CMK (cell line): ENCODE measurements around the gene NTM.

Experiments
- DNase-seq: peaks from one replicate; pipeline ENCODE4 v3.0.0-alpha.2; 2010; ENCODE audit warnings: low read depth

NTM gene

GRCh38 chr11:131917634-131918384 lies 547.4 kb downstream of the NTM start:
- no peak for DNase-seq

- no peak for DNase-seq
Observed at GRCh38 chr11:131918663-131919062, 548.2 kb downstream of the NTM start.

GRCh38 chr11:131922220-131922619 lies 551.8 kb downstream of the NTM start:
- DNase-seq: no peak

GRCh38 chr11:131923309-131923708 lies 552.9 kb downstream of the NTM start:
- no peak for DNase-seq

- DNase-seq: no peak
Observed at GRCh38 chr11:131924001-131924400, 553.6 kb downstream of the NTM start.

- no peak for DNase-seq
Observed at GRCh38 chr11:131924457-131925201, 554.2 kb downstream of the NTM start.

GRCh38 chr11:131925829-131926228 lies 555.4 kb downstream of the NTM start:
- DNase-seq: no peak

GRCh38 chr11:131928992-131929391 lies 558.6 kb downstream of the NTM start:
- DNase-seq: peak; percentile 66

- DNase-seq: no peak
Observed at GRCh38 chr11:131932584-131933325, 562.3 kb downstream of the NTM start.

GRCh38 chr11:131934006-131934405 lies 563.6 kb downstream of the NTM start:
- no peak for DNase-seq

- no peak for DNase-seq
Observed at GRCh38 chr11:131938351-131938751, 567.9 kb downstream of the NTM start.

GRCh38 chr11:131940126-131940525 lies 569.7 kb downstream of the NTM start:
- peak; percentile 26 for DNase-seq

GRCh38 chr11:131942878-131943277 lies 572.5 kb downstream of the NTM start:
- no peak for DNase-seq

GRCh38 chr11:131943295-131943694 lies 572.9 kb downstream of the NTM start:
- DNase-seq: no peak

GRCh38 chr11:131944736-131945135 lies 574.3 kb downstream of the NTM start:
- no peak for DNase-seq

GRCh38 chr11:131945706-131946105 lies 575.3 kb downstream of the NTM start:
- DNase-seq: no peak

- DNase-seq: no peak
Observed at GRCh38 chr11:131947511-131947910, 577.1 kb downstream of the NTM start.

- DNase-seq: no peak
Observed at GRCh38 chr11:131951121-131951520, 580.7 kb downstream of the NTM start.

- no peak for DNase-seq
Observed at GRCh38 chr11:131954146-131954545, 583.7 kb downstream of the NTM start.

- no peak for DNase-seq
Observed at GRCh38 chr11:131955904-131956303, 585.5 kb downstream of the NTM start.

- DNase-seq: no peak
Observed at GRCh38 chr11:131957201-131957600, 586.8 kb downstream of the NTM start.

- DNase-seq: no peak
Observed at GRCh38 chr11:131957875-131958274, 587.5 kb downstream of the NTM start.

- DNase-seq: no peak
Observed at GRCh38 chr11:131962818-131963217, 592.4 kb downstream of the NTM start.
